Neural cell (in vitro differentiated cells): ENCODE measurements around the gene ACVR1C. TPM values are rescaled to one million over a fixed set of nuclear protein-coding genes. Genes with fewer than 3 reads are reported as not detected.

Experiments
- H2AFZ ChIP-seq: fragments of 200-600, 300-800 bp; sonication (generic), shearing (Covaris generic); 2 replicates; pipeline ENCODE4 v1.6.0; 2014; ENCODE audit warnings: low read depth, mild to moderate bottlenecking, antibody characterized with exemption, low read length, moderate library complexity
- H3F3A ChIP-seq: fragments of 200-600 bp; shearing (Covaris generic); 2 replicates; pipeline ENCODE4 v1.6.1; 2016; ENCODE audit warnings: mild to moderate bottlenecking, moderate library complexity, mixed read lengths, antibody characterized with exemption, low read length; ENCODE audit not compliant: insufficient read depth, poor library complexity, severe bottlenecking
- H3K27ac ChIP-seq: fragments of 200-600, 300-800 bp; sonication (generic), shearing (Covaris generic); 2 replicates; pipeline ENCODE4 v1.5.1; 2014; ENCODE audit warnings: mild to moderate bottlenecking, low read length, moderate library complexity
- H3K27me3 ChIP-seq: fragments of 300-800, 200-600 bp; sonication (generic), shearing (Covaris generic); 2 replicates; pipeline ENCODE4 v1.6.0; 2014; ENCODE audit warnings: mild to moderate bottlenecking, low read depth, low read length, moderate library complexity; ENCODE audit not compliant: insufficient read depth
- H3K36me3 ChIP-seq: fragments of 300-800, 200-600 bp; sonication (generic), shearing (Covaris generic); 2 replicates; pipeline ENCODE4 v1.5.1; 2014; ENCODE audit warnings: mild to moderate bottlenecking, antibody characterized with exemption, low read length, moderate library complexity; ENCODE audit not compliant: insufficient read depth
- H3K4me2 ChIP-seq: fragments of 300-800, 200-600 bp; sonication (generic), shearing (Covaris generic); 2 replicates; pipeline ENCODE4 v1.6.0; 2014; ENCODE audit warnings: mild to moderate bottlenecking, low read length
- H3K4me3 ChIP-seq: fragments of 300-800, 200-600 bp; sonication (generic), shearing (Covaris generic); 2 replicates; pipeline ENCODE4 v1.5.1; 2014; ENCODE audit warnings: mild to moderate bottlenecking, low read length, moderate library complexity
- H3K79me2 ChIP-seq: fragments of 200-600 bp; shearing (Covaris generic); replicated peaks from 2 replicates; pipeline ENCODE4 v1.6.0; 2014; ENCODE audit warnings: mild to moderate bottlenecking, low read length, moderate library complexity; ENCODE audit not compliant: insufficient read depth
- H3K9ac ChIP-seq: fragments of 300-800, 200-600 bp; sonication (generic), shearing (Covaris generic); 2 replicates; pipeline ENCODE4 v1.6.1; 2016; ENCODE audit warnings: mild to moderate bottlenecking, low read length, mixed read lengths
- H3K9me2 ChIP-seq: fragments of 200-600 bp; shearing (Covaris generic); 2 replicates; pipeline ENCODE4 v1.6.1; 2016; ENCODE audit warnings: mild to moderate bottlenecking, low read length, mixed read lengths; ENCODE audit not compliant: insufficient read depth
- H3K9me3 ChIP-seq: fragments of 200-600, 300-800 bp; sonication (generic), shearing (Covaris generic); 2 replicates; pipeline ENCODE4 v1.6.1; 2016; ENCODE audit warnings: mild to moderate bottlenecking, mixed run types, low read length, moderate library complexity, mixed read lengths
- H4K20me1 ChIP-seq: fragments of 200-600 bp; shearing (Covaris generic); 2 replicates; pipeline ENCODE4 v1.6.1; 2016; ENCODE audit warnings: mild to moderate bottlenecking, mixed run types; ENCODE audit not compliant: insufficient read depth
- CTCF ChIP-seq: fragments of 450-650 bp; IDR thresholded peaks from 2 replicates; pipeline ENCODE4 v1.5.1; 2014; ENCODE audit warnings: antibody characterized with exemption, mild to moderate bottlenecking, moderate library complexity; ENCODE audit not compliant: poor library complexity, severe bottlenecking
- EP300 ChIP-seq: fragments of 450-650 bp; conservative IDR thresholded peaks from 2 replicates; pipeline ENCODE4 v1.6.1; 2014; ENCODE audit warnings: antibody characterized with exemption, mild to moderate bottlenecking, moderate library complexity; ENCODE audit not compliant: poor library complexity, severe bottlenecking
- EZH2 ChIP-seq: fragments of 200-600, 300-800 bp; shearing (Covaris generic), sonication (generic); IDR thresholded peaks from 2 replicates; pipeline ENCODE4 v1.6.1; 2014; ENCODE audit warnings: antibody characterized with exemption, low read length, borderline replicate concordance, mild to moderate bottlenecking; ENCODE audit not compliant: insufficient read depth, poor library complexity, severe bottlenecking
- MXI1 ChIP-seq: fragments of 450-650 bp; conservative IDR thresholded peaks from 2 replicates; pipeline ENCODE4 v1.6.1; 2014; ENCODE audit warnings: antibody characterized with exemption, mild to moderate bottlenecking; ENCODE audit not compliant: poor library complexity, severe bottlenecking
- POLR2AphosphoS5 ChIP-seq: IDR thresholded peaks from 2 replicates; pipeline ENCODE4 v1.6.1; 2012
- RAD21 ChIP-seq: fragments of 450-650 bp; conservative IDR thresholded peaks from 2 replicates; pipeline ENCODE4 v1.6.1; 2014; ENCODE audit warnings: antibody characterized with exemption, mild to moderate bottlenecking, moderate library complexity
- REST ChIP-seq: IDR thresholded peaks from 2 replicates; pipeline ENCODE4 v1.6.1; 2012; ENCODE audit warnings: borderline replicate concordance
- SMC3 ChIP-seq: fragments of 450-650 bp; conservative IDR thresholded peaks from 2 replicates; pipeline ENCODE4 v1.6.1; 2014; ENCODE audit warnings: antibody characterized with exemption, mild to moderate bottlenecking, moderate library complexity; ENCODE audit not compliant: poor library complexity
- TAF1 ChIP-seq: IDR thresholded peaks from 2 replicates; pipeline ENCODE4 v1.6.1; 2012; ENCODE audit warnings: low read depth
- polyA plus RNA-seq: library from polyadenylated mRNA; depleted of rRNA; stranded (reverse); fragments of >200 nt; gene quantifications from 2 replicates; pipeline ENCODE4 v1.2.3, GENCODE V29; 2014

ACVR1C gene
- polyA plus RNA-seq, 1 donor from 2014 or later: 0.26 TPM

- no peak overlapping the region for H2AFZ ChIP-seq
- no peak overlapping the region for H3K4me2 ChIP-seq
- no peak overlapping the region for H3K4me3 ChIP-seq
- no peaks in the 10 kb centered on the region for H3K9me3 ChIP-seq
- H3K9me2 ChIP-seq: no peaks in the 10 kb centered on the region
- no peaks in the 10 kb centered on the region for H4K20me1 ChIP-seq
- no peaks in the 10 kb centered on the region for H3K79me2 ChIP-seq
- no peak for TF ChIP-seq REST
- TF ChIP-seq SMC3: no peak
- no peak for TF ChIP-seq EP300
- no peak overlapping the region for H3K27ac ChIP-seq
- H3K36me3 ChIP-seq: no peaks in the 10 kb centered on the region
- H3F3A ChIP-seq: no peaks in the 10 kb centered on the region
- H3K9ac ChIP-seq: no peak overlapping the region
- no peaks in the 10 kb centered on the region for H3K27me3 ChIP-seq
These were observed 138.7 kb downstream of the ACVR1C start for GRCh38 chr2:157489983-157490382.

GRCh38 chr2:157488877-157489276 is 139.8 kb downstream of the ACVR1C start:
- no peaks in the 10 kb centered on the region for H3K27me3 ChIP-seq
- H3K9me2 ChIP-seq: no peaks in the 10 kb centered on the region
- H3K9ac ChIP-seq: no peak overlapping the region
- H2AFZ ChIP-seq: no peak overlapping the region
- no peaks in the 10 kb centered on the region for H3K9me3 ChIP-seq
- no peak overlapping the region for H3K4me2 ChIP-seq
- no peak overlapping the region for H3K4me3 ChIP-seq
- TF ChIP-seq EZH2 (no peak), SMC3 (no peak), POLR2AphosphoS5 (no peak), EP300 (no peak), REST (no peak), RAD21 (no peak), CTCF (no peak), MXI1 (no peak), TAF1 (no peak)
- no peaks in the 10 kb centered on the region for H3K36me3 ChIP-seq
- H3K27ac ChIP-seq: no peak overlapping the region
- H4K20me1 ChIP-seq: no peaks in the 10 kb centered on the region
- no peaks in the 10 kb centered on the region for H3F3A ChIP-seq
- no peaks in the 10 kb centered on the region for H3K79me2 ChIP-seq
